ENCODE measurements around the gene SLC39A7. TPM values are rescaled to one million over a fixed set of nuclear protein-coding genes. Genes with fewer than 3 reads are reported as not detected.
A peak's percentile ranks its signal among the peaks of the same experiment; 100 is the strongest.

SLC39A7 gene
- total and polyA plus RNA-seq, 4 experiments from 2014 or later, result 22.9 to 40.9 (median 32.0) TPM

DNA sequence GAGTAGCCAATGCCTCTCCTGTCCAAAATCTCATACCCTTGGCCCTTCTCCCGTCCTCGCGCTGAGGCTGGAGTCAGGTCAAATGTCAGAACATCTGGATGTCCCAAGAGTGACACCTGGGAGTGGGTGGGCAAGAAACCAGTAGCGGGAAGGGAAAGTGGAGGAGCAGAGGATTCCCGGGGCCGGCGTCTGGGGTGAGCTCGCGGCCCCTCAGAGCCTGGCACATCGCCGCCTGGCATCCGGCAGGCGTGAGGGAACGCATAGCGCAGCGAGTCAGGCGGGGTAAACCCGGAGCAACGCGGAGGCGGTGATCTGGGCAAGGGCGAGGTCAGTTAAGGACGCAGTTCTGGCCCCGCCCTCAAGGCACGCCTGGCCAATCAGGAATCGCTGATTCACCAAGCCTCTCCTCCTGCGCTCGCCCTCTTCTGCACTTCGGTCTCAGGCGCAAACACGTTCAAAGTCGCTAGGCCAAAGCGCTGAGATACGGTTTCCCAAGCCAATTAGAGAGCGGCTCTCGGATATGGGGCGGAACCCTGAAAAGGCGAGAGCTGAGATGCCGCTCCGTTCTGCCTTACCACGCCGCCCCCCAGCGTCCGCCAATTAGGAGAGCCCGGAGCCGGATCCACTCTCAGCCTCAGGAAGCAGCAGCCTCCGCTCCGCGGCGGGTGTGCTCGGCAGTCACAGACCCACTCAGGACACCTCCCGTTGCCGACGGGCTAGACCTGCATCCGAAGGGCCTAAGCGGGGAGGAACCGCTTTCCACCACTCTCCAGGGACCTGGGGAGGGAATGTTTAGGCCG, 48.5 kb downstream of the SLC39A7 start:
- Mint-ChIP-seq H3K36me3 (peaks cover 15 to 22% of the 10 kb centered on the region in 2 donors), H3K9me3 (no peaks in the 10 kb centered on the region), H3K4me3 (peak overlapping the region; percentile 84 to 95 (median 88)), H3K4me1 (peaks cover 19 to 47% (median 30%) of the 10 kb centered on the region in 4 donors), H3K27me3 (peaks cover 0 to 3% of the 10 kb centered on the region in 2 donors), H3K27ac (peak overlapping the region; percentile 90 to 98 (median 97))
- Histone ChIP-seq H3K9me3 (ENCODE audit: control insufficient read depth in 1 of 2, low read length in 2 of 2) (no peaks in the 10 kb centered on the region), H3K27ac (ENCODE audit: low read depth, low read length) (peak overlapping the region; percentile 93), H3K4me3 (ENCODE audit: low read length in 2 of 2) (peak overlapping the region; percentile 60 to 65), H3K36me3 (ENCODE audit: insufficient read depth, low read length) (no peaks in the 10 kb centered on the region), H3K4me1 (ENCODE audit: insufficient read depth, low read length) (peaks cover 26% of the 10 kb centered on the region), H3K27me3 (ENCODE audit: insufficient read depth, low read length) (no peaks in the 10 kb centered on the region)
- POLR2A ChIA-PET (ENCODE audit: partially characterized antibody), result interaction anchor here (0.7 to 5.6 kb wide), 41 partner anchors 10 to 988 kb away, joined by 3 to 92 read pairs (median 5); partner anchors contain the start of genes B3GALT4, CUTA, HLA-DPA1 and HMGA1
- CTCF ChIA-PET (ENCODE audit: partially characterized antibody), result interaction anchor here (0.6 to 7.0 kb wide), 40 partner anchors 10 to 265 kb away, joined by 3 to 105 read pairs (median 5); partner anchors contain the start of genes B3GALT4, CUTA, HLA-DPB1 and HSD17B8
- peak; percentile 94 to 98 (median 97) for DNase-seq
- intact Hi-C loops (cut with micrococcal nuclease), result loop anchor here (1.0 kb wide), 10 partner anchors 22 to 235 kb away; partner anchors contain the start of genes B3GALT4, HSD17B8, KIFC1 and RXRB

DNA sequence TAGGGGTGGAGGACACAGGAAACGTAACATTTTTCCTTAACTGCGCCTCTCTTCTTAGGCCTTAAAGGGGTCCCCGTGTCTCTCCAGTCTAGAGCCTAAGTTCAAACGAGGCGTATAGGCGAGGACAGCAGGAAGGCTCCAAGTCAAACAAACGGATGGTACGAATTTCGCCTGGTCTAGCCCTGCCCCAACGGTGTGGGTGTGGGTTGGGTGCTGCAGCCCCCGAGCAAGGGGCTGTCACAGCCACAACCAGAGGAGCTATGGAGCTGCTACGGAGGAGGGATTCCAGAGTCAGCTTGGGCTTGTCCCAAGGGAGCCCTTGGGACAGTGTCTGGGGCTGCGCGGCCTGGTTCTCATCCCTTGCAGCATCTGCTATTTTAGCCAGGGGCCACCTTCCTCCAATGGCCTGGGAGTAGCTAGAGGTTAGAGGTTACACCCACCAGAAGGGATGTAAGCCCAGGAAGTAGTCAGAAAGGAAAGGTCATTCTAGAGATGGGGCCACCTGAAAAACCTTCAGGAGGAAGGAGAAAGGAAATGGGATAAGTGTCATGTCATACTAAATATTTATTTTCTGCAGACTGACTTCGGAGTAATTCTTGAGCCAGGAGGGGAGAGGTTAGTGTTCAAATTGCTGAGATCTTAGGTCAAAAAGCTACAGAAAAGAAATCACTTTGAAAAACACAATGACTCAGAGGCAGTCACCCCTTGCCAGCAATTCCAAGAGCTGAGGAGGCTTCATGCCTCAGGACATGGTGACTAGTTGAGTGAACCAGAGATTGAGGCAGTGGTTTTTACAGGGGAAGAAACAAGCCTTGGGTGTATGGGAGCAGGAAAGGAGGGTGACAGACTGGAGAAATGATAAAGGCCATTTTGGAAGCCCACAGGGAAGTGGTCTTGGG, 49.3 kb downstream of the SLC39A7 start:
- Mint-ChIP-seq H3K27me3 (peaks cover 0 to 3% of the 10 kb centered on the region in 2 donors), H3K4me1 (peaks cover 19 to 47% (median 30%) of the 10 kb centered on the region in 4 donors), H3K4me3 (peak overlapping the region; percentile 84 to 95 (median 88)), H3K27ac (peak overlapping the region; percentile 90 to 98 (median 97)), H3K9me3 (no peaks in the 10 kb centered on the region), H3K36me3 (peaks cover 15 to 22% of the 10 kb centered on the region in 2 donors)
- ChIA-PET CTCF (ENCODE audit: partially characterized antibody) (interaction anchor here (0.6 to 7.0 kb wide), 18 partner anchors 9 to 237 kb away, joined by 3 to 105 read pairs (median 7); partner anchors contain the start of genes B3GALT4, HSD17B8, PFDN6 and RPS18), POLR2A (ENCODE audit: partially characterized antibody) (interaction anchor here (0.6 to 5.6 kb wide), 29 partner anchors 12 to 444 kb away, joined by 3 to 92 read pairs (median 10); partner anchors contain the start of genes B3GALT4, HLA-DPA1, HLA-DPB1 and HSD17B8)
- peak overlapping the region; percentile 93 for H3K27ac ChIP-seq (ENCODE audit: low read depth, low read length)
- no peaks in the 10 kb centered on the region for H3K9me3 ChIP-seq (ENCODE audit: control insufficient read depth in 1 of 2, low read length in 2 of 2)
- peak overlapping the region; percentile 60 to 65 for H3K4me3 ChIP-seq (ENCODE audit: low read length in 2 of 2)
- no peak for DNase-seq
- intact Hi-C loops (cut with micrococcal nuclease), result loop anchor here (1.0 kb wide), 7 partner anchors 21 to 141 kb away; partner anchors contain the start of genes B3GALT4, HSD17B8, KIFC1 and RXRB
- H3K27me3 ChIP-seq (ENCODE audit: insufficient read depth, low read length), result no peaks in the 10 kb centered on the region
- H3K36me3 ChIP-seq (ENCODE audit: insufficient read depth, low read length), result no peaks in the 10 kb centered on the region
- peaks cover 26% of the 10 kb centered on the region for H3K4me1 ChIP-seq (ENCODE audit: insufficient read depth, low read length)

DNA sequence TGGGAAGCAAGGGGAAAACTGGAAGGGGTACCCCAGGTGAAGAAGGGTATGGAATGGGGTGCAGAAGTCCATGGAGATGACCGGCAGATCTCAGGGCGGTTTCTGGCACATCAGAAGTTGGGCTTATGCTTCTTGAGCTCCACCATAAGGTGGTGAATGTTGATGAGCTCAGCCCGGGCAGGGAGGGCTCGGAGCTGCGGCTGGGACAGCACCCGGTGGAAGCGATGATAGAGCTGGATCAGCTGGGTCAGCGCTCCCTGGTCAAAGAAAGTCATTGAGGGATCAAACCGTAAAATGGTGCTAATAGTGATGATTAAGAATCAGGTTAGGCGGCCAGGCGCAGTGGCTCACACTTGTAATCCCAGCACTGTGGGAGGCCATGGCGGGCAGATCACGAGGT, 50.1 kb downstream of the SLC39A7 start:
- H3K9me3 ChIP-seq (ENCODE audit: control insufficient read depth in 1 of 2, low read length in 2 of 2), result no peaks in the 10 kb centered on the region
- H3K27ac ChIP-seq (ENCODE audit: low read depth, low read length), result peak overlapping the region; percentile 93
- Mint-ChIP-seq H3K27ac (peak overlapping the region; percentile 86 to 98 (median 97)), H3K4me1 (peaks cover 19 to 47% (median 30%) of the 10 kb centered on the region in 4 donors), H3K27me3 (peaks cover 0 to 3% of the 10 kb centered on the region in 2 donors), H3K9me3 (no peaks in the 10 kb centered on the region), H3K36me3 (peaks cover 16 to 23% of the 10 kb centered on the region in 2 donors), H3K4me3 (peak overlapping the region in 6 of 8 donors; percentile 30 to 95 (median 85))
- no peaks in the 10 kb centered on the region for H3K36me3 ChIP-seq (ENCODE audit: insufficient read depth, low read length)
- no peaks in the 10 kb centered on the region for H3K27me3 ChIP-seq (ENCODE audit: insufficient read depth, low read length)
- POLR2A ChIA-PET (ENCODE audit: partially characterized antibody), result interaction anchor here (1.1 to 5.6 kb wide), 11 partner anchors 11 to 175 kb away, joined by 3 to 92 read pairs (median 15); partner anchors contain the start of genes B3GALT4, HLA-DPB1, PFDN6 and RING1
- intact Hi-C loops (cut with micrococcal nuclease), result no loop called here
- no peak overlapping the region for H3K4me3 ChIP-seq (ENCODE audit: low read length in 2 of 2)
- DNase-seq, result no peak
- peaks cover 26% of the 10 kb centered on the region for H3K4me1 ChIP-seq (ENCODE audit: insufficient read depth, low read length)
- CTCF ChIA-PET (ENCODE audit: partially characterized antibody), result interaction anchor here (0.9 to 7.0 kb wide), 6 partner anchors 10 to 94 kb away, joined by 4 to 105 read pairs (median 16); partner anchors contain the start of genes RPS18 and VPS52

DNA sequence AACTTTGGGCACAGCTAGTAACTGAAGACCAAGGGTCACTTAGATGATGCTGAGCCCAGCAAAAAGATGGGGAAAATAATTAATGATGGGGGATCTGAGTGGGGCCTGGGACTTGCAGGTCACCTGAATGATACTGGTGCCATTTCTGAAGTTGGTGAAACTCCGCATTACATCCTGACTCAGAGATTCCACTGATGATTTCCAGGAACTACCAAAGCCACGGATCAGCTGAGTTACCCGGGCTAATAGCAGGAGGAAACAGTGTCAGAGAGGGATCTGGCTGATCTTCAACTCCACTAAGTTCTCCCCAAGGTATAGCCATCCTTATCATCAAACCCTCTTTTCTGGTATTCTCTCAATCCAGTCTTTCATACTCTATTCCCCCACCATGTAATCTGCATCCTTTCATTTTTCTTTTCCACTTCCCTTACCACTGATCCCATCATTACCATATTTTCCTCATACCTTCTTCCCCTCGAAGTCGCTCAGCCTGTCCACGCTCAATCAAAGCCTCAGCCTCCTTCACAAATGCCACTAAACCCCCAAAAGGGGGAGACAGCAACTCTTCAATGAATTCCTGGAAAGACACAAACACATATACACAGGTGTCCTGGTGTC, 50.8 kb downstream of the SLC39A7 start:
- peaks cover 26% of the 10 kb centered on the region for H3K4me1 ChIP-seq (ENCODE audit: insufficient read depth, low read length)
- Mint-ChIP-seq H3K4me1 (peaks cover 19 to 47% (median 30%) of the 10 kb centered on the region in 4 donors), H3K27ac (peak overlapping the region in 5 of 7 donors; percentile 21 to 85 (median 72)), H3K4me3 (peak overlapping the region in 6 of 8 donors; percentile 14 to 67 (median 46)), H3K9me3 (no peaks in the 10 kb centered on the region), H3K27me3 (peaks cover 0 to 2% of the 10 kb centered on the region in 2 donors), H3K36me3 (peaks cover 18 to 26% of the 10 kb centered on the region in 2 donors)
- no peaks in the 10 kb centered on the region for H3K27me3 ChIP-seq (ENCODE audit: insufficient read depth, low read length)
- no peaks in the 10 kb centered on the region for H3K9me3 ChIP-seq (ENCODE audit: control insufficient read depth in 1 of 2, low read length in 2 of 2)
- H3K36me3 ChIP-seq (ENCODE audit: insufficient read depth, low read length), result no peaks in the 10 kb centered on the region
- H3K4me3 ChIP-seq (ENCODE audit: low read length in 2 of 2), result no peak overlapping the region
- ChIA-PET POLR2A (ENCODE audit: partially characterized antibody) (interaction anchor here (1.0 to 5.6 kb wide), 6 partner anchors 19 to 93 kb away, joined by 3 to 92 read pairs (median 48); partner anchors contain the start of genes B3GALT4, RING1, RPS18 and RXRB), CTCF (ENCODE audit: partially characterized antibody) (interaction anchor here (2.7 to 7.0 kb wide), 3 partner anchors 19 to 94 kb away, joined by 7 to 105 read pairs (median 35); partner anchors contain the start of genes RPS18 and VPS52)
- DNase-seq, result no peak
- intact Hi-C loops (cut with micrococcal nuclease), result no loop called here
- no peak overlapping the region for H3K27ac ChIP-seq (ENCODE audit: low read depth, low read length)

DNA sequence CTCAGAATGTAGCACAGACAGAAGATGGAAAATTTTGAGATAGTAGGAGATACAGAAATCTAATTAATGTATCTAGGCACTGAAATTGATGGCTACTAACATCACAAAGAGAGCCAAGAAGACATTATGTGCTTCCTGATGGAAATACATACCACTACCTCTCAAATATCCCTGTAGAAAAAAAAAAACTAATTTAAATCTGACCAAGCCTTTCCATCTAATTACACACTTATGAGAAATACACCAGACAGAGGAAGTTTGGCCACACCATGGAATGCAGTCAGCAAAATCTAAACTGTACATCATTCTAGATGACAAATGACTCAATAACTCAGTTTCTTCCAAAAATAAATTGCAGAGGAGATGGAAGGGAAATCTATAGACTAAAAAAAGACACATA, 52.1 kb downstream of the SLC39A7 start:
- H3K27ac ChIP-seq (ENCODE audit: low read depth, low read length), result no peak overlapping the region
- no peak overlapping the region for H3K4me3 ChIP-seq (ENCODE audit: low read length in 2 of 2)
- peaks cover 26% of the 10 kb centered on the region for H3K4me1 ChIP-seq (ENCODE audit: insufficient read depth, low read length)
- ChIA-PET CTCF (ENCODE audit: partially characterized antibody) (interaction anchor here (0.7 kb wide), 1 partner anchor 12 kb away, joined by 4 read pairs; no protein-coding TSS in a partner anchor), POLR2A (ENCODE audit: partially characterized antibody) (no interaction called here)
- H3K27me3 ChIP-seq (ENCODE audit: insufficient read depth, low read length), result no peaks in the 10 kb centered on the region
- Mint-ChIP-seq H3K36me3 (peaks cover 18 to 27% of the 10 kb centered on the region in 2 donors), H3K27ac (no peak overlapping the region), H3K4me3 (no peak overlapping the region), H3K4me1 (peaks cover 19 to 47% (median 30%) of the 10 kb centered on the region in 4 donors), H3K27me3 (no peaks in the 10 kb centered on the region), H3K9me3 (no peaks in the 10 kb centered on the region)
- H3K9me3 ChIP-seq (ENCODE audit: control insufficient read depth in 1 of 2, low read length in 2 of 2), result no peaks in the 10 kb centered on the region
- H3K36me3 ChIP-seq (ENCODE audit: insufficient read depth, low read length), result no peaks in the 10 kb centered on the region
- no peak for DNase-seq
- intact Hi-C loops (cut with micrococcal nuclease), result no loop called here
